Measurements from ENCODE around the gene ATE1. TPM values are rescaled to one million over a fixed set of nuclear protein-coding genes. Genes with fewer than 3 reads are reported as not detected.

The ATE1 gene
- total RNA-seq, 1 donor from 2014 or later: 6.9 TPM

DNA sequence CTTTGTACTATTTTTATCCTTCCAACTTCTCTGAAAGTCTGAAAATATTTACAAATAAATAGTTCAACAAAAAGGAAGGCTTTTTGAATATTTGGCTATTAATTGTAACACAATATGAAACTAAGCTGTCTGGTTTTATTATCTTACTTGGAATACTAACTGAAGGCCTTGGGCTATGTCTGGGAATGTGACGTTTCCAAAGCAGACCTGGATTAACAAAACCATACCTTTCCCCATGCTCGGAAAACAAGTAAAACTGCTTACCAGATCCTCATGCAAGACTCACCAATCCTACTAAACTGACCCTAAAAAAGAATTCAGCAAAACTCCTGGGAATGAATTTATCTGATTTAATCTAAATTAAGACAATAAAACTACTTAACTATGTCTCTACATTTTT lies 116.4 kb downstream of the ATE1 start:
- Histone ChIP-seq H3K9me3 (no peaks in the 10 kb centered on the region), H3K27me3 (no peaks in the 10 kb centered on the region), H3K4me1 (no peaks in the 10 kb centered on the region), H3K36me3 (no peaks in the 10 kb centered on the region), H3K27ac (no peak overlapping the region), H3K4me3 (no peak overlapping the region)
- intact Hi-C loops (cut with DNase I): no loop called here
- no peak for DNase-seq (ENCODE audit: low spot score in 2 of 2)
- TF ChIP-seq CTCF (IDR thresholded peaks at IDR 0.05): no peak

DNA sequence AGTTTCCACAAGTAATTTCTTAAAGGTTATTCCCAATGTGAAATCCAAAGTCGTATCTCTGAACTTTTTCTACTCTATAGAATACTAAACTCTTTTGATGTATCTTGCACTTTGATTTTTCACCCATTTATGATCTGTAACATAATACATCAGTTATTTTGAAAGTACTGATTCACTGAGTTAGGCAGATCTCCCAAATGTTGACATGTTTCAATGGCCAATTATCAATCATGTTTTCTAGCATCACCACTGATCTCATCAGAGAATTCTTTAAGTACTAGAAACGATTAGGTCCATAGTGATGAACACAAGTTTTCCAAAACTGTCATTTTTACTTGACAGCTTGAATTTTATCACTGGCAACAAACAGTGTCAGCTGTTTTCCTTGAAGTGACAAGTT lies 119.0 kb downstream of the ATE1 start:
- Histone ChIP-seq H3K4me3 (no peak overlapping the region), H3K4me1 (no peaks in the 10 kb centered on the region), H3K9me3 (no peaks in the 10 kb centered on the region), H3K36me3 (no peaks in the 10 kb centered on the region), H3K27ac (no peak overlapping the region), H3K27me3 (no peaks in the 10 kb centered on the region)
- no peak for DNase-seq (ENCODE audit: low spot score in 2 of 2)
- intact Hi-C loops (cut with DNase I): no loop called here
- no peak for TF ChIP-seq CTCF (IDR thresholded peaks at IDR 0.05)

DNA sequence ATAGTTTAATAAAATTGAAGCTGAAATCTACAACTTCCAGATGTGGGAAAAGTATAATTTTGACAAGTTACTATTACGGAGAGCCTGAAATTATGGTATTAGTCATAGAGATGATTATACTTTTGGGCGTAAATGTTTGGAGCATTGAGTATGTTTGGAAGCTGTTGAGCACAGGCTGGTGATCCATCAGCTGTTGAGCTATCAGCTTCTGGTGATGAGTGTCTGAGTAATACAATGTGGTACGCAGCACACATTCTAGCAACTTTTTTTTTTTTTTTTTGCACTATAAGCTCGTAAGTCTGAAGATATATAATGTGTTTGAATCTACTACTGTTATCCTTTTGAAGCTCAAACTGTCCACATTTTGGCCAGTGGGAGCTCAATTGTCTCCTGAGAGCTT lies 123.4 kb downstream of the ATE1 start:
- Histone ChIP-seq H3K27ac (no peak overlapping the region), H3K27me3 (no peaks in the 10 kb centered on the region), H3K9me3 (no peaks in the 10 kb centered on the region), H3K4me1 (no peaks in the 10 kb centered on the region), H3K36me3 (peaks cover 0 to 2% of the 10 kb centered on the region in 2 donors), H3K4me3 (no peak overlapping the region)
- DNase-seq (ENCODE audit: low spot score in 2 of 2): no peak
- intact Hi-C loops (cut with DNase I): no loop called here
- TF ChIP-seq CTCF (IDR thresholded peaks at IDR 0.05): no peak

DNA sequence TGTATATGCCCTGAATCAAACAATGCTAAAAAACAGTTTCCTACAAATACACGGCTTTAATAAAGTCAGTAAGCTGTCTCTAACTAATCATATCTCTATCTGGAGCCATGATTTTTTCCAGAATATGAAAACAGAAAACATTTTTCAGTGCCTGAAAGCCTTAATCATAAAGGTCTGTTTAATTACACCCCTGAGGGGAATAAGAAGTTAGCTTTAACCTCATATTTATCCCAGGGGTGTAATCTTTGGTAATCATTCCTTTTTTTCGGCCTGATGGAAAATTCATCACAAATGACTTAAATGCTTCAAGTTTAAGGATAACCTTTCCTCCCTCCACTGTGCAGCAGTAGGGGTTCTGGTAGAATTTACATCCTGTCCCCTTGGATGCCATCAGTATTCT lies 124.2 kb downstream of the ATE1 start:
- TF ChIP-seq CTCF (IDR thresholded peaks at IDR 0.05): no peak
- H3K36me3 ChIP-seq: peaks cover 0 to 2% of the 10 kb centered on the region in 2 donors
- intact Hi-C loops (cut with DNase I): no loop called here
- no peaks in the 10 kb centered on the region for H3K27me3 ChIP-seq
- no peak overlapping the region for H3K4me3 ChIP-seq
- no peak for DNase-seq (ENCODE audit: low spot score in 2 of 2)
- H3K4me1 ChIP-seq: no peaks in the 10 kb centered on the region
- H3K9me3 ChIP-seq: no peaks in the 10 kb centered on the region
- H3K27ac ChIP-seq: no peak overlapping the region

DNA sequence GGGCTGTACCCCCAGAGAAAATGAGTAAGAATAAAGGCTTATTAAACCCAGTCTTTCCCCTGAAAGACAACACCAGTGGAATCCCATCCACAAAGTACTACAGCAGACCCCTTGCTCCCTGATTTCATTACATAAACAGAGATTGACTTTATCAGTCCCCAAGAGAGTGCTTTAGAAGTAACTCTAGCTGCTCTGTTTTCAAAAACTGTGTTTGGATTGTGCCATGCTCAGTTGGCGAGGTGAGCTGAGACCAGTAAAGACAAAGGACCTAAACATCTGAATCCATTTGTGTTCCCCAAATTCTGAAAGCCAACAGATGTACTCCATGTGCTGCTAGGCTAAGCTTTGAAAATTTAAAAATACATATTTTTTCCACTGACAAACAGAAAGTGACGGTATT lies 127.0 kb downstream of the ATE1 start:
- intact Hi-C loops (cut with DNase I): no loop called here
- Histone ChIP-seq H3K4me1 (no peaks in the 10 kb centered on the region), H3K9me3 (no peaks in the 10 kb centered on the region), H3K4me3 (no peak overlapping the region), H3K27me3 (no peaks in the 10 kb centered on the region), H3K36me3 (peaks cover 0 to 2% of the 10 kb centered on the region in 2 donors), H3K27ac (no peak overlapping the region)
- TF ChIP-seq CTCF (IDR thresholded peaks at IDR 0.05): no peak
- no peak for DNase-seq (ENCODE audit: low spot score in 2 of 2)

- no peak for TF ChIP-seq CTCF (IDR thresholded peaks at IDR 0.05)
- H3K27ac ChIP-seq: no peak overlapping the region
- peaks cover 0 to 2% of the 10 kb centered on the region in 2 donors for H3K36me3 ChIP-seq
- H3K9me3 ChIP-seq: no peaks in the 10 kb centered on the region
- H3K4me3 ChIP-seq: no peak overlapping the region
- H3K27me3 ChIP-seq: no peaks in the 10 kb centered on the region
- DNase-seq (ENCODE audit: low spot score in 2 of 2): no peak
- intact Hi-C loops (cut with DNase I): no loop called here
- no peaks in the 10 kb centered on the region for H3K4me1 ChIP-seq
These were observed 127.7 kb downstream of the ATE1 start for GRCh38 chr10:121800146-121800545.

Data from ascending aorta (tissue), 2 donors.